GM10266 (cell line): ENCODE results near the gene VGF.

Experiments used
- DNase-seq: peaks from one replicate; pipeline ENCODE4 v3.0.0; 2012; ENCODE audit errors: extremely low spot score
- CTCF ChIP-seq: IDR thresholded peaks from 2 replicates; pipeline ENCODE4 v1.5.1; 2012; ENCODE audit warnings: mild to moderate bottlenecking, low read depth; ENCODE audit not compliant: control insufficient read depth, insufficient read depth; ENCODE audit errors: missing control alignments

Gene VGF

GRCh38 chr7:101128040-101128834, 37.1 kb downstream of the VGF start:
- no peak for DNase-seq
- no peak for TF ChIP-seq CTCF

GRCh38 chr7:101127460-101128039, 37.8 kb downstream of the VGF start:
- no peak for TF ChIP-seq CTCF
- DNase-seq = no peak

- no peak for TF ChIP-seq CTCF
Observed at GRCh38 chr7:101126651-101127459, 38.5 kb downstream of the VGF start, which contains the start of gene SERPINE1. Gene SERPINE1 (plus strand): TSS chr7:101127104. CDS start chr7:101128394, 1,290 bp downstream.

GRCh38 chr7:101125989-101126650, 39.2 kb downstream of the VGF start:
- DNase-seq = no peak
- TF ChIP-seq CTCF = no peak

More at GRCh38 chr7:101126651-101127459, 38.5 kb downstream of the VGF start, which contains the start of gene SERPINE1:
- peak; percentile 68 for DNase-seq

- no peak for DNase-seq
- no peak for TF ChIP-seq CTCF
Observed at GRCh38 chr7:101124376-101125056, 40.9 kb downstream of the VGF start.

- TF ChIP-seq CTCF = no peak
- DNase-seq = no peak
Observed at GRCh38 chr7:101123703-101124068, 41.7 kb downstream of the VGF start.
